HL-60 (cell line): ENCODE results near the gene TGIF1.

Experiments
- DNase-seq, 2 experiments: peaks; one replicate each; pipeline ENCODE4 v3.0.0-alpha.2; 2010 to 2020; ENCODE audit warnings: low read depth in 1 of 2, low spot score in 1 of 2
- H3K27ac ChIP-seq: fragments of 250-450 bp; sonication (Bioruptor Pico); replicated peaks from 2 replicates; pipeline ENCODE4 v1.5.1; 2020; ENCODE audit warnings: mild to moderate bottlenecking, moderate library complexity
- H3K27me3 ChIP-seq: fragments of 250-450 bp; sonication (Bioruptor Pico); 2 replicates; pipeline ENCODE4 v1.5.1; 2021; ENCODE audit warnings: mild to moderate bottlenecking, moderate library complexity; ENCODE audit not compliant: insufficient read depth, poor library complexity, severe bottlenecking
- H3K4me3 ChIP-seq: replicated peaks from 2 replicates; pipeline ENCODE4 v1.5.1; 2011; ENCODE audit warnings: mild to moderate bottlenecking, control low read depth, low read length; ENCODE audit not compliant: insufficient read depth
- GABPA ChIP-seq: IDR thresholded peaks from 2 replicates; pipeline ENCODE4 v1.6.1; 2012; ENCODE audit warnings: low read depth
- POLR2AphosphoS5 ChIP-seq: IDR thresholded peaks from 2 replicates; pipeline ENCODE4 v1.6.1; 2012; ENCODE audit warnings: low read depth
- SPI1 ChIP-seq: IDR thresholded peaks from 2 replicates; pipeline ENCODE4 v1.6.1; 2012; ENCODE audit warnings: low read depth, mild to moderate bottlenecking, borderline replicate concordance
- TF ChIP-seq, protein P1 (sequence below): IDR thresholded peaks from one replicate; pipeline ENCODE4 v1.5.1; 2011; ENCODE audit warnings: low read length, control low read depth, inconsistent platforms; ENCODE audit not compliant: insufficient read depth
- TF ChIP-seq, protein P2 (sequence below): IDR thresholded peaks from 2 replicates; pipeline ENCODE4 v1.6.1; 2012; ENCODE audit warnings: low read depth; ENCODE audit not compliant: insufficient replicate concordance

Gene TGIF1

DNA sequence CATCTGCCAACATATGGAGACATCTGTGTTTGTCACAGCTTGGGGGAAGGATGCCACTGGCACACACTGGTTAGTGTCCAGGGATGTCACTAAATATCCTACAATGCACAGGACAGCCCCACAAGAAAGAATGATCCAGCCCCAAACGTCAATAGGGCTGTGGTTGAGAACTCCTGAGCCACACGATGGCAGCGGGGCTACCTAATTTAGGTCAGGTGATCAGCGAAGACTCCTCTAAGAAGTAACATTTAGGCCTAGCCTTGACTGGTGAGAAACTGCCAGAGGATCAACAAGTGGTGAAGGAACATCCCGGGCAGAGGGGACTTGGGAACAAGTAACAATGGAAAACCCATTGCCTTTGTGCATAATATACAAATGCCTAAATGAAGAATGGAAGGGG is 5.0 kb upstream of the TGIF1 start:
- no peak overlapping the region for H3K27ac ChIP-seq
- no peak overlapping the region for H3K4me3 ChIP-seq
- H3K27me3 ChIP-seq = no peaks in the 10 kb centered on the region
- TF ChIP-seq SPI1 (no peak), POLR2AphosphoS5 (no peak), GABPA (no peak)
- TF ChIP-seq, protein P1, sequence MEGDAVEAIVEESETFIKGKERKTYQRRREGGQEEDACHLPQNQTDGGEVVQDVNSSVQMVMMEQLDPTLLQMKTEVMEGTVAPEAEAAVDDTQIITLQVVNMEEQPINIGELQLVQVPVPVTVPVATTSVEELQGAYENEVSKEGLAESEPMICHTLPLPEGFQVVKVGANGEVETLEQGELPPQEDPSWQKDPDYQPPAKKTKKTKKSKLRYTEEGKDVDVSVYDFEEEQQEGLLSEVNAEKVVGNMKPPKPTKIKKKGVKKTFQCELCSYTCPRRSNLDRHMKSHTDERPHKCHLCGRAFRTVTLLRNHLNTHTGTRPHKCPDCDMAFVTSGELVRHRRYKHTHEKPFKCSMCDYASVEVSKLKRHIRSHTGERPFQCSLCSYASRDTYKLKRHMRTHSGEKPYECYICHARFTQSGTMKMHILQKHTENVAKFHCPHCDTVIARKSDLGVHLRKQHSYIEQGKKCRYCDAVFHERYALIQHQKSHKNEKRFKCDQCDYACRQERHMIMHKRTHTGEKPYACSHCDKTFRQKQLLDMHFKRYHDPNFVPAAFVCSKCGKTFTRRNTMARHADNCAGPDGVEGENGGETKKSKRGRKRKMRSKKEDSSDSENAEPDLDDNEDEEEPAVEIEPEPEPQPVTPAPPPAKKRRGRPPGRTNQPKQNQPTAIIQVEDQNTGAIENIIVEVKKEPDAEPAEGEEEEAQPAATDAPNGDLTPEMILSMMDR = no peak
- TF ChIP-seq, protein P2, sequence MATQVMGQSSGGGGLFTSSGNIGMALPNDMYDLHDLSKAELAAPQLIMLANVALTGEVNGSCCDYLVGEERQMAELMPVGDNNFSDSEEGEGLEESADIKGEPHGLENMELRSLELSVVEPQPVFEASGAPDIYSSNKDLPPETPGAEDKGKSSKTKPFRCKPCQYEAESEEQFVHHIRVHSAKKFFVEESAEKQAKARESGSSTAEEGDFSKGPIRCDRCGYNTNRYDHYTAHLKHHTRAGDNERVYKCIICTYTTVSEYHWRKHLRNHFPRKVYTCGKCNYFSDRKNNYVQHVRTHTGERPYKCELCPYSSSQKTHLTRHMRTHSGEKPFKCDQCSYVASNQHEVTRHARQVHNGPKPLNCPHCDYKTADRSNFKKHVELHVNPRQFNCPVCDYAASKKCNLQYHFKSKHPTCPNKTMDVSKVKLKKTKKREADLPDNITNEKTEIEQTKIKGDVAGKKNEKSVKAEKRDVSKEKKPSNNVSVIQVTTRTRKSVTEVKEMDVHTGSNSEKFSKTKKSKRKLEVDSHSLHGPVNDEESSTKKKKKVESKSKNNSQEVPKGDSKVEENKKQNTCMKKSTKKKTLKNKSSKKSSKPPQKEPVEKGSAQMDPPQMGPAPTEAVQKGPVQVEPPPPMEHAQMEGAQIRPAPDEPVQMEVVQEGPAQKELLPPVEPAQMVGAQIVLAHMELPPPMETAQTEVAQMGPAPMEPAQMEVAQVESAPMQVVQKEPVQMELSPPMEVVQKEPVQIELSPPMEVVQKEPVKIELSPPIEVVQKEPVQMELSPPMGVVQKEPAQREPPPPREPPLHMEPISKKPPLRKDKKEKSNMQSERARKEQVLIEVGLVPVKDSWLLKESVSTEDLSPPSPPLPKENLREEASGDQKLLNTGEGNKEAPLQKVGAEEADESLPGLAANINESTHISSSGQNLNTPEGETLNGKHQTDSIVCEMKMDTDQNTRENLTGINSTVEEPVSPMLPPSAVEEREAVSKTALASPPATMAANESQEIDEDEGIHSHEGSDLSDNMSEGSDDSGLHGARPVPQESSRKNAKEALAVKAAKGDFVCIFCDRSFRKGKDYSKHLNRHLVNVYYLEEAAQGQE = no peak
- DNase-seq = no peak

DNA sequence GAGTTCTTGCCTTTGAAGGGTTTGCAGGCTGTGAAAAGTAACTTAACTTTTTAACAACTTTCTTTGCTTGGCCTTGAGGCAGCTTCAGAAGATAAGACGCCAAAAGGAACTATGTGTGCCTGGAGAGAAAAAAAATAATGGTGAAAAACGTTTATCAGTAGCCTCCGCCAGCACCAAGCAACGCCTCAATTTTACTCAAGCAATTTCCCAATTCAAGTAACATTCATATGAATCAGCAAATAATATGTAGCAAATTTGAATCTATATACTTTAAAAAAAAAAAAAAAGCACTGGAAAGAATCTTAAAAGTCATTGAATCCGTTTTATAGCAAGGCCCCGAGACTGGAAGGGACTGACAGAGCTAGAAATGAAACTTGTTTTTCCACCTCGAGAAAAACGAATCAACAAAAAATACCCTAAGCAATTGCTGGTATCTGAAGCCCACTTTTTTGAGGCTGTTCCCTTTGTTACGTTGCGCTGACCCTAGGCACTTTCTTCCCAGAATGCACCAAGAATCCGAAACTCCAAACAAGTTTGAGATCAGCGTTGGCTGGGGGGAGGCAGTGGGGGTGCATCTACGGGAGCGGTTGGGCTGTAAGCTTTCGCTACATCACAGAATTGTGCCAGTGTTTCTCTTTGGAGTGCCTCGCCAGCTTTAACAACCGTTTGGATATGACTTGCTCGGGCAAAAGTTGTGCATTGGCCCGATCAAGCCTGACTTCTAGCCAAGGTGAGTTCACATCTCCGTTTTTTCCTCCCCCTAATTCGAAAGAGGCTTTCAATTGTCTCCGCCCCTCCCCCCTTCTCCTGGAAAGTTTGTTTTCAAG is 2.7 kb upstream of the TGIF1 start:
- Histone ChIP-seq H3K27ac (peak overlapping the region; percentile 95), H3K4me3 (peak overlapping the region; percentile 55), H3K27me3 (no peaks in the 10 kb centered on the region)
- TF ChIP-seq, protein P1 = no peak
- TF ChIP-seq, protein P2 = peak; percentile 11
- DNase-seq = peak; percentile 71

DNA sequence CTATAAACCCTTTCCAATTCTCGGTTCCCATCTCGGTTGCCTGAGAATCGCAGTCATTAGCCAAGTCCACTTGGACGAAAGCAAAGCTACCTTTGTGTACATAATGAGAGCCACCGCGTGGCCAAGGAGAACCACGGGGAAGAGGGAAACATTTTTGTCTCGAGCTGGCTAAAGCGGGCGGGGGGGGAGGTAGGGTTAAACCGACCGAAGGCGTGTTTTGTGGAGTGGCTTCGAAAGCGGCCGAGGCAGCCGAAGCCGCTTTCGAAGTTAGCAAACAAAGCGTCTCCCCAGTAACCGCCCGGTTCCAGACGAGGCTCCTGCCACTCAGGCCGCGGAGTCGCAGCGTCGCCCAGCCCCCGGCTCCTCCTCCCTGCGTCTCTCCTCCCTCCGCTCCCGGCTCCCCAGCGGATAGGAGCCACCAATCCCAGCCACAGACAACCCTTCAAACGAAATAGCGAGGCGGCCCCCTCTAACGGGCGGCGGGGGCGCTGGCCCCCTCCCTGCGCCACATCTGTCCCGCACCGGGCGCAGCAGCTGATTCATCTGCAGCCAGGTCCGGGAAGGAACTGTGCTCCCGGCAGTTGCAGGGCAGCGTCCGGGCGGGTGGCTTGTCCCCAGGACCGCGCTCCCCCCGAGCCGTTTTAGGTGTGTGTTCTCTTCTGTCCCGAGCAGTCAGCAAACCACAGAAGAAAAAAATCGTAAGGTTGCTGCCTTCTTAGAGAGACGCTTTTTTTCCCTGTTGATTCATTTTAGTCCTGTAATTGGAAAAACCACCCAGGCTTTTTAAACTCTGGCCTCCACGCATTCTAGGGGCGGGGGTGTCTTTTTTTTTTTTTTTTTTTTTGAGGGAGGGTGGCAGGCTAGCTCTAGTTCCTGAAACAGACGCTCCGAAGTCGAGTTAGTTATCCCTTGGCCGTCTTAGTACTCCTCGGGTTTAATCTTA is 1.8 kb upstream of the TGIF1 start:
- TF ChIP-seq SPI1 (0 out of 2 replicates have a peak, but pooled peaks have one; percentile 24), POLR2AphosphoS5 (peak; percentile 87), GABPA (0 out of 2 replicates have a peak, but pooled peaks have one; percentile 23)
- TF ChIP-seq, protein P1 = no peak
- TF ChIP-seq, protein P2 = peak; percentile 44
- Histone ChIP-seq H3K27me3 (no peaks in the 10 kb centered on the region), H3K27ac (peak overlapping the region; percentile 95), H3K4me3 (peak overlapping the region; percentile 55)
- DNase-seq = peak; percentile 93 to 99
